Esophagus squamous epithelium (tissue), 5 donors: ENCODE results near the gene SEMA4B. TPM values are rescaled to one million over a fixed set of nuclear protein-coding genes. Genes with fewer than 3 reads are reported as not detected.

Experiments used
- DNase-seq: peaks from one replicate; lab custom pipeline; 2025; lab: John Stamatoyannopoulos, UW
- H3K27ac ChIP-seq, 4 donors: fragments of 200-600 bp; sonication (generic); one replicate each; pipeline ENCODE4 v1.5.1; 2016 to 2019; ENCODE audit warnings: mild to moderate bottlenecking in 1 of 4
- H3K27me3 ChIP-seq, 4 donors: fragments of 200-600 bp; sonication (generic); 1 replicate in 3 of 4; 2 replicates in 1 of 4; pipeline versions ENCODE4 v1.5.1 to v1.6.0; 2017 to 2021; ENCODE audit warnings: antibody characterized with exemption in 1 of 4
- H3K36me3 ChIP-seq, 3 donors: fragments of 200-600 bp; sonication (generic); one replicate each; pipeline ENCODE4 v1.5.1; 2016 to 2019
- H3K4me1 ChIP-seq, 3 donors: fragments of 200-600 bp; sonication (generic); one replicate each; pipeline ENCODE4 v1.5.1; 2017 to 2019
- H3K4me3 ChIP-seq, 4 donors: fragments of 200-600 bp; sonication (generic); 1 replicate in 3 of 4; 2 replicates in 1 of 4; pipeline ENCODE4 v1.5.1; 2016 to 2019; ENCODE audit warnings: mild to moderate bottlenecking in 2 of 4, moderate library complexity in 1 of 4
- H3K9me3 ChIP-seq, 3 donors: fragments of 200-600 bp; sonication (generic); one replicate each; pipeline ENCODE4 v1.5.1; 2016 to 2019
- POLR2A ChIP-seq, 4 donors: fragments of 450-650 bp; IDR thresholded peaks; one replicate each; pipeline ENCODE4 v1.6.1; 2017; ENCODE audit warnings: antibody characterized with exemption in 4 of 4, mild to moderate bottlenecking in 4 of 4, moderate library complexity in 3 of 4
- WGBS, 2 donors: methylation state at CpG; one replicate each; pipeline ENCODE4 v1.1.5; 2018; 5-methylcytosine and 5-hydroxymethylcytosine counted together
- intact Hi-C: fragments of 100-400 bp; cut with DNase I; formaldehyde crosslinking; loops from one replicate; pipeline ENCODE4 v1.15.0; 2022
- total RNA-seq, 4 donors: library from RNA; depleted of rRNA; stranded (reverse); fragments of >200 nt; gene quantifications; one replicate each; pipeline ENCODE4 v1.1.0, GENCODE V29; 2016
- TF ChIP-seq, protein P1 (sequence below), 6 experiments: fragments of 450-650 bp in 4 of 6; fragments of 200-600 bp in 2 of 6; sonication (generic) in 2 of 6; IDR thresholded peaks; one replicate each; pipeline ENCODE4 v1.5.1; 2016 to 2019; ENCODE audit warnings: antibody characterized with exemption in 6 of 6, mild to moderate bottlenecking in 4 of 6, moderate library complexity in 4 of 6
- donor health status: DM: yes; HTN: yes; CAD: no.

SEMA4B gene
- total RNA-seq, 4 donors from 2014 or later: 87.9 to 209 (median 136) TPM

DNA sequence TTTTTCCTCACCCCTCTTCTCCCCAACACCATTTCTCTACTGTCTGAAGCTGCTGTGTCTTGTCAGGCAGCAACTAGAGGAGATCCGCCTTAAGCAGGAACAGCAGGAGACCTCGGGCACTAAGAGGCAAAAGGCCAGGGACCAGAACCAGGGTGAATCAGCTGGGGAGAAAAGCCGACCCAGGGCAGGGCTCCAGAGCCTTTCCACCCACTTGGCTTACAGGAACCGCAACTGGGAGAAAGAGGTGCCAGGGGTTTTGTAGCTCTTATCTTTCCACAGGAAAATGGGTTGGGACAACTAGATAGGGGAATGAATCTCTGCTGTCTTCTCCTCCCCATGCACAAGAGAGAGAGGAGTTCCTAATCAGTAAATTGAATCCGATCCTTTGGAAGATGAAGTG is 61.3 kb downstream of the SEMA4B start:
- peak overlapping the region; percentile 48 to 69 (median 60) for H3K27ac ChIP-seq
- no peaks in the 10 kb centered on the region for H3K9me3 ChIP-seq
- H3K4me1 ChIP-seq: peaks cover 22 to 42% (median 30%) of the 10 kb centered on the region in 3 donors
- no peak for DNase-seq
- WGBS, 2 donors: 78 to 92% methylated on average over 1 to 3 of the region's 5 CpGs
- no peak for TF ChIP-seq POLR2A (IDR thresholded peaks at IDR 0.05)
- TF ChIP-seq, protein P1, sequence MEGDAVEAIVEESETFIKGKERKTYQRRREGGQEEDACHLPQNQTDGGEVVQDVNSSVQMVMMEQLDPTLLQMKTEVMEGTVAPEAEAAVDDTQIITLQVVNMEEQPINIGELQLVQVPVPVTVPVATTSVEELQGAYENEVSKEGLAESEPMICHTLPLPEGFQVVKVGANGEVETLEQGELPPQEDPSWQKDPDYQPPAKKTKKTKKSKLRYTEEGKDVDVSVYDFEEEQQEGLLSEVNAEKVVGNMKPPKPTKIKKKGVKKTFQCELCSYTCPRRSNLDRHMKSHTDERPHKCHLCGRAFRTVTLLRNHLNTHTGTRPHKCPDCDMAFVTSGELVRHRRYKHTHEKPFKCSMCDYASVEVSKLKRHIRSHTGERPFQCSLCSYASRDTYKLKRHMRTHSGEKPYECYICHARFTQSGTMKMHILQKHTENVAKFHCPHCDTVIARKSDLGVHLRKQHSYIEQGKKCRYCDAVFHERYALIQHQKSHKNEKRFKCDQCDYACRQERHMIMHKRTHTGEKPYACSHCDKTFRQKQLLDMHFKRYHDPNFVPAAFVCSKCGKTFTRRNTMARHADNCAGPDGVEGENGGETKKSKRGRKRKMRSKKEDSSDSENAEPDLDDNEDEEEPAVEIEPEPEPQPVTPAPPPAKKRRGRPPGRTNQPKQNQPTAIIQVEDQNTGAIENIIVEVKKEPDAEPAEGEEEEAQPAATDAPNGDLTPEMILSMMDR (IDR thresholded peaks at IDR 0.05): no peak
- peaks cover 0 to under 1% (median 0%) of the 10 kb centered on the region in 3 donors for H3K36me3 ChIP-seq
- no peak overlapping the region for H3K4me3 ChIP-seq
- intact Hi-C loops: no loop called here
- no peaks in the 10 kb centered on the region for H3K27me3 ChIP-seq

DNA sequence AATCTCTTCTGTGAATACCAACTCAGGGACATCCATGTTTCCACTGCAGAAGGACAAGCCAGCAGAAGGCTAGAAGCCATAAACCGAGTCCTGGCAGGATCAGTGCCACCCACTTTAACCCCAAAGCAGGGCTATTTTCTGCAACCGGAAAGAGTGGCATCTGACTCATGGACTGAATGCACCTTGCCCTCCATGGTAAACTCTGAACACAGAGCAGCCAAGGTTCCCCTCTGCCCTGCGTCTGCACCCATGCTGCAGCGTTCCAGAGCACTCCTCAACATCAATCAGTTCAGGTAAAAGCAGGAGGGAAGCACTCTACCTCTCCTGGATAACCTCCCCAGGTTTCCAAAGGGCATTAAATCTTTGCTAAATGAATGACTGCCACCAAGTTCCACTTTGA is 63.5 kb downstream of the SEMA4B start:
- DNase-seq: no peak
- no peak for TF ChIP-seq POLR2A (IDR thresholded peaks at IDR 0.05)
- TF ChIP-seq, protein P1 (IDR thresholded peaks at IDR 0.05): no peak
- intact Hi-C loops: no loop called here
- Histone ChIP-seq H3K36me3 (peaks cover 4 to 7% (median 4%) of the 10 kb centered on the region in 3 donors), H3K9me3 (no peaks in the 10 kb centered on the region), H3K27me3 (no peaks in the 10 kb centered on the region), H3K4me1 (peaks cover 22 to 65% (median 43%) of the 10 kb centered on the region in 3 donors), H3K4me3 (peak overlapping the region; percentile 53 to 83 (median 74)), H3K27ac (peak overlapping the region; percentile 90 to 98 (median 97))
- 0 to 26% methylated on average over 2 of the region's 4 CpGs for WGBS, 2 donors

DNA sequence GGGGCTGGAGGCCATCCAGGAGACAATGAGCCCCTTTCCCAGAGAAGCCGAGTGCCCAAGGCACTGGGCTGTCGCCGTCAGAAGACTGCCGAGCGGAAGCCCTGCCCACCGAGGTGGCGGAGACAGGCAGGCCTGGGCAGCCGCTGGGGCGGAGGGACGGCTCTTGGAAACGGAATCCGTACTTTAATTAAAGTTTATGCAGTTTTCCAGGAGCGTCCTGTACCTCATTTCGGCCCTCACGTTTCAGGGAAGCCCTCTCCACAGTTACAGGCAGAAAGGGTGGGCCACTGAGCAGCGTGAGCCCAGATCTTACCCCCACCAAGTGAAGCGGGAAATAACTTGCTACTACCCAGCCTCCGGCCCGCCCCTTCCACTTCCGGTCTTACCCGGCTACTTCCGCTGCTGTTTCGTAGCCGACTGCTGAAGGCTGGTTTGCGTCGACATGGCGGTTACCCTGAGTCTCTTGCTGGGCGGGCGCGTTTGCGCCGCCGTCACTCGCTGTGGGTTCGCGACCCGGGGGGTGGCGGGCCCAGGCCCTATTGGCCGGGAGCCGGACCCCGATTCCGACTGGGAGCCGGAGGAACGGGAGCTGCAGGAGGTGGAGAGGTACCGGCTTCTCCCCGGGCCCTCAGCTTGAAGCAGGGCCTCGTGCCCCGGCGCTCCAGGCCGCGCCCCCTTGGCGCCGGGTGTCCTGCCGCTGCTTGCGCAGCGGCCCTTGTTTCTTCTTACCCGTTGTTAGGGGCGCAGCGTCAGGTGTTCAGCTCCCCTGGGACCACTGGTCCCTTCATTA is 64.3 kb downstream of the SEMA4B start, which contains the start of gene NGRN:
Gene NGRN (plus strand): TSS at position 402 of the 790 bp plus-strand sequence. CDS start 41 bp downstream, at position 443.
- Histone ChIP-seq H3K9me3 (no peaks in the 10 kb centered on the region), H3K36me3 (peaks cover 4 to 15% (median 5%) of the 10 kb centered on the region in 3 donors), H3K4me1 (peaks cover 22 to 73% (median 45%) of the 10 kb centered on the region in 3 donors), H3K4me3 (peak within 1 kb of the TSS; percentile 53 to 83 (median 74)), H3K27me3 (no peaks in the 10 kb centered on the region), H3K27ac (peak within 1 kb of the TSS; percentile 90 to 98 (median 97))
- peak; percentile 64 for DNase-seq
- peak in 3 of 4 donors; percentile 36 to 90 (median 68) for TF ChIP-seq POLR2A (IDR thresholded peaks at IDR 0.05)
- TF ChIP-seq, protein P1 (IDR thresholded peaks at IDR 0.05): no peak
- intact Hi-C loops: no loop called here
- 0% methylated on average over 10 to 11 of the region's 59 CpGs for WGBS, 2 donors

DNA sequence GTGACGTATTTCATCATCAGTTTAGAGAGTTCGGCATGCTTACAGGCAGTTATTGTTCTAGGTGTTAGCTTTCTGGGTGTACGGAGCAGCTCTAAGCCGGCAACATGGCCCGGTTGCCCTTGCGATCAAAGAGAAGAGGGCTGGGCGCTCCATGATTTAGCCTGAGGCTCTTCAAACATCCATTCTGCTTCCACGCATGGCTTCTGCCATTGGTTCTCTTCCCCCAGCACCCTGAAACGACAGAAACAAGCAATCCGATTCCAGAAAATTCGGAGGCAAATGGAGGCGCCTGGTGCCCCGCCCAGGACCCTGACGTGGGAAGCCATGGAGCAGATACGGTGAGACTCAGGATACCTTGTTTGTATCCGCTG is 64.9 kb downstream of the SEMA4B start:
- no peak for TF ChIP-seq POLR2A (IDR thresholded peaks at IDR 0.05)
- TF ChIP-seq, protein P1 (IDR thresholded peaks at IDR 0.05): no peak
- WGBS, 2 donors: 0% methylated on average over 8 to 13 of the region's 16 CpGs
- Histone ChIP-seq H3K4me1 (peaks cover 22 to 79% (median 51%) of the 10 kb centered on the region in 3 donors), H3K9me3 (no peaks in the 10 kb centered on the region), H3K36me3 (peaks cover 4 to 20% (median 10%) of the 10 kb centered on the region in 3 donors), H3K4me3 (peak overlapping the region; percentile 53 to 83 (median 74)), H3K27ac (peak overlapping the region; percentile 90 to 98 (median 97)), H3K27me3 (no peaks in the 10 kb centered on the region)
- no peak for DNase-seq
- intact Hi-C loops: no loop called here

DNA sequence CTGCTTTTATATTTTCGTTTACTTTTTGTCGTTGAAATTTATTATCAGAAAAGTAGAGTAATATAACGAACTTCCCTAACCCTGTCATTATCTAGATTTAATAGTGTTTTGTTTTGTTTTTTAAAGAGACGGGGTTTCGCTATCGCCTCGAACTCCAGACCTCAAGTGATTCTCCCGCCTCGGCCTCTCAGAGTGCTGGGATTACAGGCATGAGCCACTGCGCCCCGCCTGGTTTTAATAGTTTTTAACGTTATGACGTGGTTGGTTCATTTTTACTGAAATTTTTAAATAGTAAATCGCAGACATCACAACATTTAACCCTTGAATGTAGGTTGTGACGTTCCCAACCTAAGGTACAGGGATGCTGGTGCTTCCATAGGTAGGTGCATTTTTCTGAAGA is 65.4 kb downstream of the SEMA4B start:
- TF ChIP-seq POLR2A (IDR thresholded peaks at IDR 0.05): no peak
- TF ChIP-seq, protein P1 (IDR thresholded peaks at IDR 0.05): no peak
- Histone ChIP-seq H3K27ac (peak overlapping the region; percentile 90 to 98 (median 97)), H3K27me3 (no peaks in the 10 kb centered on the region), H3K4me3 (peak overlapping the region; percentile 53 to 83 (median 74)), H3K4me1 (peaks cover 22 to 81% (median 54%) of the 10 kb centered on the region in 3 donors), H3K36me3 (peaks cover 8 to 25% (median 14%) of the 10 kb centered on the region in 3 donors), H3K9me3 (no peaks in the 10 kb centered on the region)
- intact Hi-C loops: no loop called here
- 4 to 5% methylated on average over 15 of the region's 15 CpGs for WGBS, 2 donors
- no peak for DNase-seq
